ENCODE measurements around the gene HAGHL.
A peak's percentile ranks its signal among the peaks of the same experiment; 100 is the strongest.
"Not testable (repeated sequence)": the region's sequence is repeated elsewhere in the genome, so short reads cannot be mapped to it uniquely, and the experiment has no call there.

The HAGHL gene

GRCh38 chr16:740764-741505, 14.0 kb downstream of the HAGHL start, which contains the start of gene CIAO3:
TSS of gene CIAO3 (minus strand) at chr16:740997. CDS start at chr16:740985, 12 bp downstream.
- intact Hi-C loops (cut with DNase I), result loop anchor here (2.0 kb wide), 1 partner anchor 20 kb away; the partner anchor contains the start of gene ANTKMT
- peak; percentile 65 to 95 (median 88) for DNase-seq

GRCh38 chr16:741986-742629, 15.2 kb downstream of the HAGHL start:
- intact Hi-C loops (cut with DNase I), result loop anchor here (2.0 kb wide), 1 partner anchor 21 kb away; the partner anchor contains the start of gene ANTKMT
- peak in 1 of 42 donors; percentile 2 for DNase-seq

- DNase-seq; intact Hi-C loops (cut with DNase I): not testable (repeated sequence)
Observed at GRCh38 chr16:742894-743293, 16.0 kb downstream of the HAGHL start.

GRCh38 chr16:743794-744500, 17.0 kb downstream of the HAGHL start:
- intact Hi-C loops (cut with DNase I), result no loop called here
- DNase-seq, result no peak

- no peak for DNase-seq
- intact Hi-C loops (cut with DNase I), result no loop called here
Observed at GRCh38 chr16:745739-746138, 18.8 kb downstream of the HAGHL start.

- DNase-seq, result no peak
- intact Hi-C loops (cut with DNase I), result no loop called here
Observed at GRCh38 chr16:746637-747036, 19.7 kb downstream of the HAGHL start.

- intact Hi-C loops (cut with DNase I), result no loop called here
- no peak for DNase-seq
Observed at GRCh38 chr16:747978-748746, 21.3 kb downstream of the HAGHL start.

GRCh38 chr16:749010-749409, 22.1 kb downstream of the HAGHL start:
- DNase-seq, result no peak
- intact Hi-C loops (cut with DNase I), result no loop called here

GRCh38 chr16:750485-750884, 23.6 kb downstream of the HAGHL start:
- DNase-seq, result no peak
- intact Hi-C loops (cut with DNase I), result no loop called here

GRCh38 chr16:751152-752006, 24.5 kb downstream of the HAGHL start:
- intact Hi-C loops (cut with DNase I), result no loop called here
- DNase-seq, result peak in 5 of 42 donors; percentile 12 to 41 (median 33)

- intact Hi-C loops (cut with DNase I), result no loop called here
- DNase-seq, result no peak
Observed at GRCh38 chr16:752007-752312, 25.1 kb downstream of the HAGHL start.

- intact Hi-C loops (cut with DNase I); DNase-seq: not testable (repeated sequence)
Observed at GRCh38 chr16:754121-754607, 27.3 kb downstream of the HAGHL start.

- intact Hi-C loops (cut with DNase I), result no loop called here
Observed at GRCh38 chr16:754656-755055, 27.8 kb downstream of the HAGHL start.

GRCh38 chr16:756428-756827, 29.5 kb downstream of the HAGHL start:
- intact Hi-C loops (cut with DNase I), result no loop called here
- DNase-seq, result no peak

More at GRCh38 chr16:754656-755055, 27.8 kb downstream of the HAGHL start:
- DNase-seq, result no peak

GRCh38 chr16:759110-759910, 32.4 kb downstream of the HAGHL start:
- DNase-seq, result no peak
- intact Hi-C loops (cut with DNase I), result no loop called here

- no peak for DNase-seq
- intact Hi-C loops (cut with DNase I), result no loop called here
Observed at GRCh38 chr16:760065-760464, 33.2 kb downstream of the HAGHL start.

GRCh38 chr16:760545-761343, 33.8 kb downstream of the HAGHL start, which contains the start of gene MSLN:
TSS of gene MSLN (plus strand) at chr16:760734. CDS start at chr16:762681, 1,947 bp downstream.
- DNase-seq, result no peak
- intact Hi-C loops (cut with DNase I), result no loop called here

Data from head of caudate nucleus (tissue), 42 donors.